GM13977 (cell line): ENCODE measurements around the gene FSCB.

Experiments used
- DNase-seq: peaks from one replicate; pipeline ENCODE4 v3.0.0; 2012; ENCODE audit warnings: low spot score
- CTCF ChIP-seq: IDR thresholded peaks from 2 replicates; pipeline ENCODE4 v1.5.1; 2012; ENCODE audit warnings: mild to moderate bottlenecking, control low read depth; ENCODE audit not compliant: insufficient read depth; ENCODE audit errors: extremely low read depth, missing control alignments
- in situ Hi-C: fragments of 300-500 bp; cut with MboI; formaldehyde crosslinking; loops from one replicate; pipeline ENCODE4 v1.12.0; 2022; ENCODE audit warnings: low sequenced_read_pairs, low pct_unique_long_range_greater_than_20kb, mixed read lengths, inconsistent platforms; ENCODE audit not compliant: unreplicated experiment

The FSCB gene

GRCh38 chr14:44463356-44464004 is 43.6 kb downstream of the FSCB start:
- TF ChIP-seq CTCF = no peak
- DNase-seq = no peak
- in situ Hi-C loops = no loop called here

GRCh38 chr14:44462381-44462780 is 44.7 kb downstream of the FSCB start:
- in situ Hi-C loops = no loop called here
- no peak for DNase-seq
- no peak for TF ChIP-seq CTCF

- DNase-seq = no peak
- in situ Hi-C loops = no loop called here
- TF ChIP-seq CTCF = no peak
These were observed 45.3 kb downstream of the FSCB start for GRCh38 chr14:44461811-44462210.
